Common myeloid progenitor, CD34-positive (primary cell): Measurements from ENCODE around the gene TIMM10.

Experiments used
- CTCF ChIA-PET: fragments of 350-600 bp; sonication (Branson Sonifier 250); formaldehyde crosslinking; loops from one replicate; lab custom pipeline; 2021; ENCODE audit warnings: antibody characterized with exemption; lab: Charles Lee
- POLR2A ChIA-PET: fragments of 350-600 bp; sonication (Branson Sonifier 250); formaldehyde crosslinking; loops from one replicate; lab custom pipeline; 2021; ENCODE audit warnings: antibody characterized with exemption; lab: Charles Lee
- DNase-seq, 3 donors: peaks; one replicate each; pipeline versions ENCODE4 v3.0.0 to v3.0.0-alpha.2; 2013
- H3K27ac ChIP-seq, 2 experiments: 1 replicate in 1 of 2; 2 replicates in 1 of 2; pipeline ENCODE4 v1.7.0; 2013; ENCODE audit warnings: inconsistent platforms in 2 of 2, low read length in 2 of 2, mild to moderate bottlenecking in 2 of 2, low read depth in 1 of 2, moderate library complexity in 1 of 2; ENCODE audit not compliant: severe bottlenecking in 2 of 2, insufficient read depth in 1 of 2, poor library complexity in 1 of 2
- H3K27me3 ChIP-seq, 5 experiments: replicated peaks in 2 of 5; 1 replicate in 3 of 5; 2 replicates in 2 of 5; pipeline versions ENCODE4 v1.6.1 to v1.7.0; 2013; ENCODE audit warnings: low read length in 4 of 5, mild to moderate bottlenecking in 2 of 5, moderate library complexity in 2 of 5, inconsistent platforms in 1 of 5; ENCODE audit not compliant: insufficient read depth in 5 of 5, control insufficient read depth in 4 of 5
- H3K36me3 ChIP-seq, 4 experiments: 1 replicate in 2 of 4; 2 replicates in 2 of 4; pipeline versions ENCODE4 v1.6.1 to v1.7.0; 2013; ENCODE audit warnings: low read length in 3 of 4, control low read depth in 1 of 4, mild to moderate bottlenecking in 1 of 4; ENCODE audit not compliant: control insufficient read depth in 4 of 4, insufficient read depth in 4 of 4
- H3K4me1 ChIP-seq, 4 experiments: 1 replicate in 3 of 4; 2 replicates in 1 of 4; pipeline versions ENCODE4 v1.6.1 to v1.7.1; 2013; ENCODE audit warnings: low read length in 3 of 4, mild to moderate bottlenecking in 3 of 4, control low read depth in 1 of 4, inconsistent platforms in 1 of 4, moderate library complexity in 1 of 4; ENCODE audit not compliant: control insufficient read depth in 4 of 4, insufficient read depth in 4 of 4; ENCODE audit errors: control extremely low read depth in 1 of 4
- H3K4me3 ChIP-seq, 7 experiments: 1 replicate in 4 of 7; 2 replicates in 3 of 7; pipeline versions ENCODE4 v1.5.1 to v1.7.0; 2013; ENCODE audit warnings: mild to moderate bottlenecking in 7 of 7, low read length in 6 of 7, moderate library complexity in 6 of 7, inconsistent platforms in 2 of 7, low read depth in 2 of 7, control low read depth in 1 of 7; ENCODE audit not compliant: insufficient read depth in 4 of 7, control insufficient read depth in 1 of 7; ENCODE audit errors: extremely low read depth in 1 of 7
- H3K9me3 ChIP-seq, 5 experiments: 1 replicate in 4 of 5; 2 replicates in 1 of 5; pipeline versions ENCODE4 v1.6.1 to v1.7.1; 2013; ENCODE audit warnings: low read length in 4 of 5, mild to moderate bottlenecking in 2 of 5, inconsistent platforms in 1 of 5, low read depth in 1 of 5, moderate library complexity in 1 of 5; ENCODE audit not compliant: control insufficient read depth in 4 of 5, insufficient read depth in 2 of 5; ENCODE audit errors: control extremely low read depth in 1 of 5
- WGBS: methylation state at CpG from one replicate; pipeline ENCODE4 v1.1.5; 2013; ENCODE audit not compliant: insufficient coverage; 5-methylcytosine and 5-hydroxymethylcytosine counted together

Gene TIMM10

DNA sequence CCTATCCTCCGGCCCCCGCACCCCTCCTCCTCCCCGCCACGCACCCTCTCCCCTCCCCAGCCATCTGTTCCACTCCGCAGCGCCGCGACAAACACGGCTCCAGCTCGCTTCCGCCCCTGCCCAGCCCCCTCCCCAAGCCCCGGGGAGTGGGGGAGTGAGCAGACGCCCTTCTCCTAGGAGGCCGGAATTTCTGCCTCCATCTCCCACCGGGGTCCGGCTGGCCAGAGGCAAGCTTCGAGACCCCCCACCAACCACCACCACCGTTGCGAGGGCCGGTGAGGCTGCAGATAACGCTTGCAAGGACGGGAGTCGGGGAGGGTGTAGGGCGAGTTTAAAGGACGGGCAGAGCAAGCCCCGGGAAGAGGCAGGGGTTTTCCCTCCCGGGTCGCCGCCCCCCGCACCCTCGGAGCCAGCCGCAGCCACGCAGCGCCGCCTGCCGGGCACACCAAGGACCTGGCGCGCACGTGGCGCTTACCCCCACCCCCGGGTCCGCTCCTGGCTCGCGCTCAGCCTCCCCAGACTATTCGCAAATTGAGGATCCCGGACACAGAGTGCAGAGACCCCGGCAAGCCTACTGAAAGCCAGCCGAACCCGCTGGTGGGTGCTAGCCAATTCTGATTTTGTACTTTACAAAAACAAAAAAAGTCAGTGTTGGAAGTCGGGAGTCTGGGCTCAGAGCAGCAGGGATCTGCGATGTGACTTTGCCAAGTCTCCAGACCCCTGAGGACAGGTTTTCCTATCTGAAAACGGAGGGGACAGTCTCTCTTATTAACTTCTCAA is 47.6 kb downstream of the TIMM10 start:
- Histone ChIP-seq H3K9me3 (no peaks in the 10 kb centered on the region), H3K27ac (no peak overlapping the region), H3K36me3 (peaks cover 0 to 32% (median 20%) of the 10 kb centered on the region in 4 experiments), H3K4me1 (peaks cover 18 to 52% (median 40%) of the 10 kb centered on the region in 4 experiments), H3K27me3 (peaks cover 0 to 4% (median 0%) of the 10 kb centered on the region in 5 experiments), H3K4me3 (peak overlapping the region; percentile 24 to 74 (median 65))
- POLR2A ChIA-PET: no interaction called here
- WGBS: 5% methylated on average over 35 of the region's 52 CpGs
- DNase-seq: peak; percentile 72 to 86 (median 85)
- CTCF ChIA-PET: interaction anchor here (0.7 to 11.2 kb wide), 27 partner anchors 9 to 162 kb away, joined by 3 to 211 read pairs (median 6); partner anchors contain the start of genes RTN4RL2 and SLC43A1

- Histone ChIP-seq H3K9me3 (no peaks in the 10 kb centered on the region), H3K27me3 (peaks cover 0 to 4% (median 0%) of the 10 kb centered on the region in 5 experiments), H3K36me3 (peaks cover 0 to 24% (median 13%) of the 10 kb centered on the region in 4 experiments), H3K27ac (no peak overlapping the region), H3K4me1 (peaks cover 18 to 53% (median 40%) of the 10 kb centered on the region in 4 experiments), H3K4me3 (peak overlapping the region in 4 of 7 experiments; percentile 65 to 74 (median 72))
- CTCF ChIA-PET: interaction anchor here (0.7 to 11.2 kb wide), 14 partner anchors 9 to 143 kb away, joined by 3 to 211 read pairs (median 9); partner anchors contain the start of genes RTN4RL2 and SLC43A1
- 24% methylated on average over 40 of the region's 44 CpGs for WGBS
- POLR2A ChIA-PET: no interaction called here
- no peak for DNase-seq
Measured at GRCh38 chr11:57481915-57482781, 48.4 kb downstream of the TIMM10 start.

DNA sequence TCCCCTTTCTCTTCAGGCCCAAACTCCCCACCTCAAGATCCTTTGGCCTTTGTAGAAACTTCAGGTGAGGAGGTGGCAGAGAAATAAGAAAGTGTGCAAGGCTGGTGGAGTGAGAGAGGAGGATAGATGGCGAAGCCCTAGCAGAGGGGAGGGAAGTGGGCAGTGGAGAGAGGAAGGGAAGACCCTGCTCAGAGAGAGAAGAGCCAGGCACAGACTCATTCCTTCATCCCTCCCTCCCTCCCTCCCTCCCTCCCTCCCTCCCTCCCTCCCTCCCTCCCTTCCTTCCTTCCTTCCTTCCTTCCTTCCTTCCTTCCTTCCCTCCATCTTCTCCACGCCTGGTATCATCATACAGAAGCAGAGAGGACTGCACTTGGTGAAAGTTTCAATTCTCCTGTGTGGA is 49.2 kb downstream of the TIMM10 start:
- ChIA-PET CTCF (interaction anchor here (0.7 to 11.2 kb wide), 16 partner anchors 8 to 138 kb away, joined by 3 to 211 read pairs (median 6); partner anchors contain the start of genes RTN4RL2 and SLC43A1), POLR2A (no interaction called here)
- Histone ChIP-seq H3K27ac (no peak overlapping the region), H3K9me3 (no peaks in the 10 kb centered on the region), H3K27me3 (peaks cover 0 to 4% (median 0%) of the 10 kb centered on the region in 5 experiments), H3K36me3 (peaks cover 0 to 19% (median 11%) of the 10 kb centered on the region in 4 experiments), H3K4me1 (peaks cover 18 to 61% (median 48%) of the 10 kb centered on the region in 4 experiments), H3K4me3 (no peak overlapping the region)
- WGBS: no CpG with 5 or more reads among the region's 2 CpGs
- DNase-seq: no peak

- ChIA-PET POLR2A (no interaction called here), CTCF (interaction anchor here (0.7 to 11.2 kb wide), 15 partner anchors 9 to 134 kb away, joined by 3 to 211 read pairs (median 5); partner anchors contain the start of genes RTN4RL2 and SLC43A1)
- H3K4me1 ChIP-seq: peaks cover 18 to 62% (median 55%) of the 10 kb centered on the region in 4 experiments
- H3K9me3 ChIP-seq: no peaks in the 10 kb centered on the region
- WGBS: 31% methylated on average over 4 of the region's 9 CpGs
- H3K27ac ChIP-seq: no peak overlapping the region
- H3K36me3 ChIP-seq: peaks cover 0 to 15% (median 7%) of the 10 kb centered on the region in 4 experiments
- peaks cover 0 to 4% (median 0%) of the 10 kb centered on the region in 5 experiments for H3K27me3 ChIP-seq
- H3K4me3 ChIP-seq: no peak overlapping the region
- peak in 2 of 3 donors; percentile 72 to 73 for DNase-seq
Measured at GRCh38 chr11:57480409-57481137, 50.0 kb downstream of the TIMM10 start.

GRCh38 chr11:57479911-57480310 is 50.6 kb downstream of the TIMM10 start:
- Histone ChIP-seq H3K4me3 (no peak overlapping the region), H3K27me3 (peaks cover 0 to 4% (median 0%) of the 10 kb centered on the region in 5 experiments), H3K36me3 (peaks cover 0 to 9% (median 2%) of the 10 kb centered on the region in 4 experiments), H3K27ac (no peak overlapping the region), H3K4me1 (peaks cover 20 to 62% (median 57%) of the 10 kb centered on the region in 4 experiments), H3K9me3 (no peaks in the 10 kb centered on the region)
- WGBS: 95% methylated on average over 3 of the region's 4 CpGs
- POLR2A ChIA-PET: no interaction called here
- CTCF ChIA-PET: interaction anchor here (1.0 to 11.2 kb wide), 9 partner anchors 12 to 134 kb away, joined by 3 to 211 read pairs (median 4); partner anchors contain the start of genes RTN4RL2 and SLC43A1
- no peak for DNase-seq

- ChIA-PET CTCF (interaction anchor here (1.0 to 11.2 kb wide), 11 partner anchors 13 to 133 kb away, joined by 3 to 211 read pairs (median 5); partner anchors contain the start of genes RTN4RL2 and SLC43A1), POLR2A (no interaction called here)
- 95% methylated on average over 9 of the region's 11 CpGs for WGBS
- Histone ChIP-seq H3K9me3 (no peaks in the 10 kb centered on the region), H3K27me3 (peaks cover 0 to 4% (median 0%) of the 10 kb centered on the region in 5 experiments), H3K4me3 (no peak overlapping the region), H3K4me1 (peaks cover 17 to 62% (median 57%) of the 10 kb centered on the region in 4 experiments), H3K27ac (no peak overlapping the region), H3K36me3 (peaks cover 0 to 8% (median 0%) of the 10 kb centered on the region in 4 experiments)
- DNase-seq: no peak
Measured at GRCh38 chr11:57479021-57479663, 51.4 kb downstream of the TIMM10 start.
